H54 (cell line): Measurements from ENCODE around the gene GGA1.
"Not testable (repeated sequence)": the region's sequence is repeated elsewhere in the genome, so short reads cannot be mapped to it uniquely, and the experiment has no call there.

Source experiments
- DNase-seq: peaks from one replicate; pipeline ENCODE4 v3.0.0; 2011; ENCODE audit warnings: low spot score, mixed read lengths; ENCODE audit not compliant: insufficient read length
- FAIRE-seq: peaks from 3 replicates; lab custom pipeline; 2011; peaks lifted over from hg19 to GRCh38; lab: Jason Lieb, UNC
- POLR2A ChIP-seq: IDR thresholded peaks from 2 replicates; pipeline ENCODE4 v1.6.1; 2011; ENCODE audit warnings: low read depth, mild to moderate bottlenecking, low read length

GGA1 gene

GRCh38 chr22:37589636-37590035 lies 19.0 kb upstream of the GGA1 start:
- FAIRE-seq = no peak
- no peak for TF ChIP-seq POLR2A
- no peak for DNase-seq

GRCh38 chr22:37591081-37591480 lies 17.6 kb upstream of the GGA1 start:
- not testable (repeated sequence) for DNase-seq, FAIRE-seq

- no peak for FAIRE-seq
- no peak for TF ChIP-seq POLR2A
- no peak for DNase-seq
Measured at GRCh38 chr22:37591823-37592404, 16.7 kb upstream of the GGA1 start.

- FAIRE-seq (no peak), DNase-seq (no peak)
- no peak for TF ChIP-seq POLR2A
Measured at GRCh38 chr22:37594237-37594636, 14.4 kb upstream of the GGA1 start.

GRCh38 chr22:37599153-37599552 lies 9.5 kb upstream of the GGA1 start:
- no peak for FAIRE-seq
- TF ChIP-seq POLR2A = no peak
- no peak for DNase-seq

GRCh38 chr22:37601203-37601539 lies 7.5 kb upstream of the GGA1 start:
- no peak for TF ChIP-seq POLR2A
- no peak for DNase-seq
- FAIRE-seq = no peak

GRCh38 chr22:37601540-37602442 lies 6.8 kb upstream of the GGA1 start:
- peak; percentile 36 for FAIRE-seq
- TF ChIP-seq POLR2A = no peak
- DNase-seq = peak; percentile 48

GRCh38 chr22:37602546-37603277 lies 5.9 kb upstream of the GGA1 start:
- DNase-seq, FAIRE-seq: not testable (repeated sequence)

- DNase-seq (no peak), FAIRE-seq (no peak)
- no peak for TF ChIP-seq POLR2A
Measured at GRCh38 chr22:37604074-37604473, 4.6 kb upstream of the GGA1 start.

GRCh38 chr22:37604875-37605274 lies 3.8 kb upstream of the GGA1 start:
- FAIRE-seq (no peak), DNase-seq (no peak)
- no peak for TF ChIP-seq POLR2A

- TF ChIP-seq POLR2A = no peak
- DNase-seq (peak; percentile 67), FAIRE-seq (no peak)
Measured at GRCh38 chr22:37607010-37607934, 1.4 kb upstream of the GGA1 start.

GRCh38 chr22:37607935-37608476 lies 628 bp upstream of the GGA1 start:
- DNase-seq = no peak
- no peak for TF ChIP-seq POLR2A
- FAIRE-seq = peak; percentile 57
